GM19455 (cell line): Measurements from ENCODE around the gene PIBF1.
"Not testable (repeated sequence)": the region's sequence is repeated elsewhere in the genome, so short reads cannot be mapped to it uniquely, and the experiment has no call there.

Experiments used
- ATAC-seq: cut with Tn5 transposase; IDR thresholded peaks from one replicate; pipeline ENCODE4 v1.9.1; 2021; ENCODE audit not compliant: unreplicated experiment

The PIBF1 gene

GRCh38 chr13:72896869-72897268 lies 114.9 kb downstream of the PIBF1 start:
- ATAC-seq: no peak

GRCh38 chr13:72901546-72901945 lies 119.6 kb downstream of the PIBF1 start:
- not testable (repeated sequence) for ATAC-seq

GRCh38 chr13:72908416-72908815 lies 126.5 kb downstream of the PIBF1 start:
- no peak for ATAC-seq

- no peak for ATAC-seq
These were observed 130.0 kb downstream of the PIBF1 start for GRCh38 chr13:72911981-72912380.

- ATAC-seq: no peak
These were observed 138.2 kb downstream of the PIBF1 start for GRCh38 chr13:72920097-72920496.

- no peak for ATAC-seq
These were observed 149.4 kb downstream of the PIBF1 start for GRCh38 chr13:72931311-72931710.

- ATAC-seq: no peak
These were observed 150.3 kb downstream of the PIBF1 start for GRCh38 chr13:72932250-72932649.

- not testable (repeated sequence) for ATAC-seq
These were observed 164.3 kb downstream of the PIBF1 start for GRCh38 chr13:72946267-72946666.

- ATAC-seq: no peak
These were observed 170.7 kb downstream of the PIBF1 start for GRCh38 chr13:72952529-72953141.

- ATAC-seq: no peak
These were observed 171.5 kb downstream of the PIBF1 start for GRCh38 chr13:72953391-72953965.

GRCh38 chr13:72959643-72960042 lies 177.7 kb downstream of the PIBF1 start:
- ATAC-seq: no peak

- no peak for ATAC-seq
These were observed 178.2 kb downstream of the PIBF1 start for GRCh38 chr13:72960114-72960513.

- no peak for ATAC-seq
These were observed 178.6 kb downstream of the PIBF1 start for GRCh38 chr13:72960541-72960940.

- no peak for ATAC-seq
These were observed 181.8 kb downstream of the PIBF1 start for GRCh38 chr13:72963762-72964161.

GRCh38 chr13:72970301-72970880 lies 188.5 kb downstream of the PIBF1 start:
- ATAC-seq: no peak

- ATAC-seq: no peak
These were observed 189.0 kb downstream of the PIBF1 start for GRCh38 chr13:72970956-72971355.

GRCh38 chr13:72973234-72973633 lies 191.3 kb downstream of the PIBF1 start:
- no peak for ATAC-seq

- no peak for ATAC-seq
These were observed 201.3 kb downstream of the PIBF1 start for GRCh38 chr13:72983085-72983768.

- no peak for ATAC-seq
These were observed 203.7 kb downstream of the PIBF1 start for GRCh38 chr13:72985610-72986009.

GRCh38 chr13:72986197-72986596 lies 204.3 kb downstream of the PIBF1 start:
- no peak for ATAC-seq

- ATAC-seq: no peak
These were observed 209.0 kb downstream of the PIBF1 start for GRCh38 chr13:72990953-72991352.

- no peak for ATAC-seq
These were observed 216.1 kb downstream of the PIBF1 start for GRCh38 chr13:72998012-72998411.
